GM19463 (cell line): ENCODE measurements around the gene AGBL5.
A peak's percentile ranks its signal among the peaks of the same experiment; 100 is the strongest.

ENCODE experiments used
- ATAC-seq: cut with Tn5 transposase; IDR thresholded peaks from one replicate; pipeline ENCODE4 v1.9.1; 2021; ENCODE audit warnings: mild to moderate bottlenecking, moderate library complexity; ENCODE audit not compliant: unreplicated experiment

Gene AGBL5

GRCh38 chr2:27076323-27076722 lies 24.9 kb downstream of the AGBL5 start:
- no peak for ATAC-seq

GRCh38 chr2:27077231-27077630 lies 25.8 kb downstream of the AGBL5 start:
- no peak for ATAC-seq

- no peak for ATAC-seq
Observed at GRCh38 chr2:27078267-27079194, 27.1 kb downstream of the AGBL5 start, which contains the start of gene EMILIN1. Gene EMILIN1, plus strand, starts transcription at chr2:27078615. Its CDS starts 451 bp downstream, at chr2:27079066.

- ATAC-seq, result no peak
Observed at GRCh38 chr2:27079233-27080139, 28.0 kb downstream of the AGBL5 start.

- no peak for ATAC-seq
Observed at GRCh38 chr2:27080140-27080469, 28.6 kb downstream of the AGBL5 start.

- ATAC-seq, result no peak
Observed at GRCh38 chr2:27080603-27080936, 29.1 kb downstream of the AGBL5 start.

GRCh38 chr2:27081984-27082772 lies 30.7 kb downstream of the AGBL5 start:
- ATAC-seq, result no peak

GRCh38 chr2:27082773-27083409 lies 31.4 kb downstream of the AGBL5 start:
- ATAC-seq, result no peak

GRCh38 chr2:27083410-27084296 lies 32.2 kb downstream of the AGBL5 start:
- no peak for ATAC-seq

- no peak for ATAC-seq
Observed at GRCh38 chr2:27084297-27085061, 33.0 kb downstream of the AGBL5 start.

GRCh38 chr2:27085062-27085672 lies 33.7 kb downstream of the AGBL5 start:
- ATAC-seq, result no peak

GRCh38 chr2:27085673-27086089 lies 34.2 kb downstream of the AGBL5 start:
- peak; percentile 1 for ATAC-seq

GRCh38 chr2:27086090-27086723 lies 34.7 kb downstream of the AGBL5 start:
- peak; percentile 87 for ATAC-seq

- ATAC-seq, result peak; percentile 5
Observed at GRCh38 chr2:27086724-27087593, 35.5 kb downstream of the AGBL5 start, which contains the start of gene KHK. Gene KHK, plus strand, starts transcription at chr2:27086772. Its CDS starts 488 bp downstream, at chr2:27087260.

- no peak for ATAC-seq
Observed at GRCh38 chr2:27087823-27088410, 36.4 kb downstream of the AGBL5 start.

- no peak for ATAC-seq
Observed at GRCh38 chr2:27088634-27089033, 37.2 kb downstream of the AGBL5 start.
